GM18499 (cell line): ENCODE results near the gene ONECUT2.

Experiments
- ATAC-seq: cut with Tn5 transposase; IDR thresholded peaks from one replicate; pipeline ENCODE4 v1.9.1; 2021; ENCODE audit warnings: moderate number of reproducible peaks; ENCODE audit not compliant: insufficient read depth, unreplicated experiment

The ONECUT2 gene

DNA sequence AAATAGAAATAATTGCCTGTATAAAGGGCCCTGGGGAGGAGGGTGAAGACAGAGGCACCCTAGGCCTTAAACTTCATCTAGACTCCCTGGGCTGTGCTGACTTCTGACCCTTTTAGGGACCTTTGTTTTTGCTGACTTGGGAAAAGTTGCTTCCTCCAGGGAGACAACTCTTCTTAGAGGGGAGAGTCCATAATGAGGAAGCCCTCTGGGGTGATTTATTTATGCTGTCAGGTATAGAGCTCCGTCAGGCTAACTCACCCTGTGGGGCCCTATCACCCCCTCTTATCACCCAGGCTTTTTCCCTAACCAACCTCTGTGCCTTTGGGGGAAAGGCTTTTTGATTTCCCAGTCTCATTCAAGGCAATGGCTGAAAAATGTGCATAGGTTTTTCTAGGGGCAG, 8.1 kb downstream of the ONECUT2 start:
- ATAC-seq, result no peak

DNA sequence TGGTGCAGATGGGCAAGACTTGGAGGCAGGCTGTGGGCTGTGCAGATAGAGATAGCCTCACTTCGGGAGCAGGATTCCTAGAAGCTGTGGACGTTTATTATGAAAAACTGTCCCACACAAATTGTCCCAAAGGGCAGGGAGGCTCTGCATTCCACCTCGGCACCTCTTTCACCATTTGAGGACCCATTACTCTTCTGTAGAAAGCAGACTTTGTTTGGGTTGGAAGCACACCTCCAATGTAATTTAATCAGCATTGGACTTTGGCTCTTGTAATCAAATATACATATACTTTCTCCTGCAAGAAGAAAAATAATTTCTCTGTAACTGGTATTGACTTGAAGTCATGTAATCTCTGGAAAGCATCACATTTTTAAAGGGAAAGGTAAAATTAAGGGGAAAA, 8.5 kb downstream of the ONECUT2 start:
- no peak for ATAC-seq

GRCh38 chr18:57444301-57444759, 9.2 kb downstream of the ONECUT2 start:
- ATAC-seq, result no peak

- ATAC-seq, result no peak
Observed at GRCh38 chr18:57445488-57446319, 10.5 kb downstream of the ONECUT2 start.

GRCh38 chr18:57446322-57446721, 11.1 kb downstream of the ONECUT2 start:
- no peak for ATAC-seq

GRCh38 chr18:57447154-57447621, 12.0 kb downstream of the ONECUT2 start:
- ATAC-seq, result no peak

- no peak for ATAC-seq
Observed at GRCh38 chr18:57455576-57456129, 20.5 kb downstream of the ONECUT2 start.

GRCh38 chr18:57461652-57462269, 26.6 kb downstream of the ONECUT2 start:
- no peak for ATAC-seq

DNA sequence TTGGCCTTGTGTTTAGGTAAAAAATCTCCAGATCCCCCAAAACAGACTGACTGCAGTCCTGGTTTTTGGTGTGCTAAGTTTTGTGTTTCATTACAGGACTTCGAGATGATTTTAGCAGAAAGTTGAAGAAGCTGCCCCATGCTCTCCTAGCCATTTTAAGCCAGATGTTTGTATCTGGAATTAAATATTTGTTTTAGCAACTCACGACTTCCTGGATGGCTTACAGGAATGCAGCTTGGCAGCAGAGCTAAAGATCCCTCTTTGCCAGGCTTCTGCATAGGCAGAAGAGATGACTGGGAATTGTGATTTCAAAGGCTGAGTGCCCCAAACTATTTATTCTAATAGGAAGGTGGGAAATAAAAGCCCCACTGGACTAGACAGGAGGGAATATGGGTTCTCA, 31.1 kb downstream of the ONECUT2 start:
- ATAC-seq, result no peak

- ATAC-seq, result no peak
Observed at GRCh38 chr18:57466745-57467409, 31.7 kb downstream of the ONECUT2 start.

DNA sequence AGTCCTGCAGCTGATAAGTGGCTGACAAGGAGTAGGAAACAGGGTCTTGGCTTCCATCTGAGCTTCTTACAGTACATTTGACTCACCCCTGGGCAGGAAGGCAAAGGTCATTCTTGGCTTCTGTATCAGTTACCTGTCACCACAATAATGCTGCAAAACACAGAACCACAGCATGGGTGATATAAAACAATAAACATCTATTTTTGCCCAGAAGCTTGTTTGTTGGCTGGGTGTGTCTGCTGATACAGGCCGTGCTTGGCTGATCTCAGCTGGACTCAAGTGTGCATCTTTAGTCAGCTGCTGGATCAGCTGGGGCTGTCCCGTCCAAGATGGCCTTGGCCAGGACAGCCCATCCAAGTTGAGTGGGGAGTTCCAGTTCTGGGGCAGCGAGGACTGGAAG, 34.7 kb downstream of the ONECUT2 start:
- ATAC-seq, result no peak

GRCh38 chr18:57475408-57475807, 40.2 kb downstream of the ONECUT2 start:
- no peak for ATAC-seq

DNA sequence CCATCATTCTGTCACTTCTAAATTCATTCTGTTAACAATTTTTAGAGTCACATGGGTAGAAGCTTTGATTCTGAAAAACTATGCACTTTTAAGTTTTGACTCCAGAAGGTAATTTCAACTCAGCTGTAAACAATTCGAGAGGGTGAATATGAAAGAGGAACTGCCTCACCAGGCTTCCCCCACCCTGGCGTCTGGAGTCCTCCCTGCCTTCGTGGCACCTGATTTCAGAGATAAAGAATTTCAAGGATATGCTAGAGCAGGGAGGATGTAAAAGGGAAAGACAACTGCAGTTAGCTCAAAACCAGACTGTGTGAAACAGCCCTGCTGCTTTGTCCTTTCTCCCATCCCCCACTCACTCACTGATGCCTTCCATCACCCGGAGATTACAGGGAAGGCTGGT, 40.7 kb downstream of the ONECUT2 start:
- ATAC-seq, result no peak

- no peak for ATAC-seq
Observed at GRCh38 chr18:57480733-57481132, 45.6 kb downstream of the ONECUT2 start.

DNA sequence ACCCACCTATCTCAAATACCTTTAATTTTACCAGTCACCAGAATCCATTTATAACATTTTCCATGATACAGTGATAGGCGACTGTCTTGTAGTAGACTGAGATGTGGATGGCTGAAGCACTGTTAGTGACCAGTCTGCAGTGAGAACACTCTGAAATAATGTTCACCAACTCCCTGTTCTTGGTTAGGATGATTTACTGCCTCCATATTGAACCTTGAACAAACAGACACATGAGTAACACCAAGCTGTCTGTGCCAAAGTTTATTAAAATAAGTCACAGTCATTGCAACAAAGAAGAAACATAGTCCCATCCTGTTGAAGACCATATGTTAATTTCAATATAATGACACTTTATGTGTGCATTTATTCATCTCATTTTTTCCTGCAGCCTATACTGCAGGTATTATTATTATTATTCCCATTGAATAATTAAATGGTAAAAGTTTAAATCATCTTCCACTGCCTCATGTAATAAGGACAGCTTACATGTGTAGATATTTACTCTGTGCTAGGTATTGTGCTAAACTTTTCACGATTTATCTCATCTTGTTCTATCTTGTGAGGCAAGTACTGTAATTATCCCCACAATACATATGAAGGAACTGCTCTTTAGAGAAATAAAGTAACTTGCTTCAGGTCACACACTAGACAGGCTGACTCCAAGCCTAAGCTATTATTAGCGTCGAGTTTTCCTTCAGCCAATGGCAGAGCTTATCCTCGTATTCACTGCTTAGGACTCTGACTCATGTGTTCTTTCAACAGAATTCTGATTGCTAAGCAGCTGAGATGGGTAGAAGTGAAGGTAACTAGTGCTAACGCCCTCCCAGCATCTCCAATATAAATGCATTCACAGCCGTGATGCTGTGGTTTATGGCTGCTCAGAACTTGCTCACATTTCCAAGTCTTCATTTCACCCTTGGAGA, 62.5 kb downstream of the ONECUT2 start:
- ATAC-seq, result no peak

DNA sequence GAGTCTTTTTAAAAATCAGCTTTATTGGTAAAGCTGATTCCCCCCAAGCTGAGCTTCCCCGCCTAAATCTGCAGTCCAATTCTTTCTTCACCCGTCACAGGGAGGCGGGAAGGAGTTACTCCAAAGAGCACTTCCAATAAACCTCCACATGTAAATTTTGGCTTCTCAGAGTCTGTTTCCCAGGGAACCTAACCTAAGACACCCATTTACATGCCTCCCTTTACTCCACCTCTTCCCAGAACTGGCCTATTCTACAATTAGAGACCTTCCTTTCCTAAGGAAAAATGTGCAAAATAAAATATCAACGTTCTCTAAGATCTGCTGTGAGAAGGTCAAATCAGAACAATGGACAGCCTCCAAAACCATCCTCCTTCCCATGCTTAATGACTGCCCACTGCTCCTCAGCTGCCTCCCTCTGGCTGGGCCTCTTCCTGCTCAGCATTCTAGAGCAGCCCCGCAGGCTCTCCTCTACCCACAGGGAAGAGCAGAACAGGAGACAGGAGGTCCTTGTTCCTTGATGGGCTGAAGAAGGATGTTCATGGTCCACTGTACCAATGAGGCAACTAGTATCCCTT, 63.6 kb downstream of the ONECUT2 start:
- no peak for ATAC-seq

- ATAC-seq, result no peak
Observed at GRCh38 chr18:57502624-57503023, 67.5 kb downstream of the ONECUT2 start.

GRCh38 chr18:57505231-57505630, 70.1 kb downstream of the ONECUT2 start:
- no peak for ATAC-seq

GRCh38 chr18:57516056-57516455, 80.9 kb downstream of the ONECUT2 start:
- ATAC-seq, result no peak
